HPDE6-E6E7 (cell line): ENCODE measurements around the gene PLEK.
"Not testable (repeated sequence)": the region's sequence is repeated elsewhere in the genome, so short reads cannot be mapped to it uniquely, and the experiment has no call there.

Experiments used
- DNase-seq: peaks from one replicate; pipeline ENCODE4 v3.0.0; 2011; ENCODE audit warnings: missing footprints; ENCODE audit errors: extremely low spot score

The PLEK gene

GRCh38 chr2:68352651-68353391 lies 12.3 kb upstream of the PLEK start:
- DNase-seq: no peak

GRCh38 chr2:68356599-68357239 lies 8.4 kb upstream of the PLEK start:
- DNase-seq: no peak

- peak; percentile 53 for DNase-seq
Measured at GRCh38 chr2:68357605-68358337, 7.3 kb upstream of the PLEK start.

GRCh38 chr2:68359889-68360288 lies 5.2 kb upstream of the PLEK start:
- no peak for DNase-seq

- DNase-seq: peak; percentile 60
Measured at GRCh38 chr2:68362069-68362468, 3.0 kb upstream of the PLEK start.

- DNase-seq: no peak
Measured at GRCh38 chr2:68362749-68363148, 2.3 kb upstream of the PLEK start.

- DNase-seq: no peak
Measured at GRCh38 chr2:68363721-68364120, 1.4 kb upstream of the PLEK start.

GRCh38 chr2:68366083-68366560 lies 1.0 kb downstream of the PLEK start:
- DNase-seq: no peak

GRCh38 chr2:68367953-68368653 lies 3.0 kb downstream of the PLEK start:
- no peak for DNase-seq

GRCh38 chr2:68368654-68369336 lies 3.7 kb downstream of the PLEK start:
- peak; percentile 40 for DNase-seq

GRCh38 chr2:68369337-68369734 lies 4.3 kb downstream of the PLEK start:
- no peak for DNase-seq

GRCh38 chr2:68371138-68371537 lies 6.1 kb downstream of the PLEK start:
- DNase-seq: no peak

GRCh38 chr2:68371581-68371980 lies 6.5 kb downstream of the PLEK start:
- DNase-seq: no peak

GRCh38 chr2:68372485-68372884 lies 7.4 kb downstream of the PLEK start:
- DNase-seq: no peak

- DNase-seq: no peak
Measured at GRCh38 chr2:68374184-68374583, 9.1 kb downstream of the PLEK start.

GRCh38 chr2:68375582-68375981 lies 10.5 kb downstream of the PLEK start:
- DNase-seq: no peak

GRCh38 chr2:68377137-68377780 lies 12.2 kb downstream of the PLEK start:
- no peak for DNase-seq

GRCh38 chr2:68378779-68379178 lies 13.7 kb downstream of the PLEK start:
- not testable (repeated sequence) for DNase-seq

- no peak for DNase-seq
Measured at GRCh38 chr2:68379184-68379708, 14.2 kb downstream of the PLEK start.

- no peak for DNase-seq
Measured at GRCh38 chr2:68383778-68384177, 18.7 kb downstream of the PLEK start.
